ENCODE data around the gene NUP62.

The NUP62 gene

GRCh38 chr19:49936549-49936948 is 7.2 kb upstream of the NUP62 start:
- H3K27me3 ChIP-seq (ENCODE audit: control insufficient read depth, insufficient read depth, low read length), result no peaks in the 10 kb centered on the region; the same call in 1 of the 2 replicates
- no peaks in the 10 kb centered on the region for H3K36me3 ChIP-seq (ENCODE audit: control insufficient read depth, insufficient read depth, low read length)
- no peaks in the 10 kb centered on the region for H3K4me1 ChIP-seq (ENCODE audit: control insufficient read depth, insufficient read depth, low read length)
- H3K4me3 ChIP-seq (ENCODE audit: low read depth, low read length), result no peak overlapping the region
- H3K9me3 ChIP-seq (ENCODE audit: control insufficient read depth, insufficient read depth, low read depth, low read length), result no peaks in the 10 kb centered on the region
- H3K9ac ChIP-seq (ENCODE audit: low read length), result no peak overlapping the region
- H3K27ac ChIP-seq (ENCODE audit: low read depth, low read length), result no peak overlapping the region

GRCh38 chr19:49933643-49934042 is 4.3 kb upstream of the NUP62 start:
- no peaks in the 10 kb centered on the region for H3K36me3 ChIP-seq (ENCODE audit: control insufficient read depth, insufficient read depth, low read length)
- H3K9ac ChIP-seq (ENCODE audit: low read length), result no peak overlapping the region
- peaks cover 3% of the 10 kb centered on the region; the same call in 1 of the 2 replicates for H3K4me1 ChIP-seq (ENCODE audit: control insufficient read depth, insufficient read depth, low read length)
- no peak overlapping the region for H3K4me3 ChIP-seq (ENCODE audit: low read depth, low read length)
- no peak overlapping the region for H3K27ac ChIP-seq (ENCODE audit: low read depth, low read length)
- H3K27me3 ChIP-seq (ENCODE audit: control insufficient read depth, insufficient read depth, low read length), result no peaks in the 10 kb centered on the region; the same call in 1 of the 2 replicates
- H3K9me3 ChIP-seq (ENCODE audit: control insufficient read depth, insufficient read depth, low read depth, low read length), result no peaks in the 10 kb centered on the region

- H3K27ac ChIP-seq (ENCODE audit: low read depth, low read length), result no peak overlapping the region
- no peaks in the 10 kb centered on the region; the same call in 1 of the 2 replicates for H3K27me3 ChIP-seq (ENCODE audit: control insufficient read depth, insufficient read depth, low read length)
- H3K4me3 ChIP-seq (ENCODE audit: low read depth, low read length), result no peak overlapping the region
- peaks cover 9% of the 10 kb centered on the region for H3K4me1 ChIP-seq (ENCODE audit: control insufficient read depth, insufficient read depth, low read length)
- no peaks in the 10 kb centered on the region for H3K9me3 ChIP-seq (ENCODE audit: control insufficient read depth, insufficient read depth, low read depth, low read length)
- H3K36me3 ChIP-seq (ENCODE audit: control insufficient read depth, insufficient read depth, low read length), result peaks cover 2% of the 10 kb centered on the region
- no peak overlapping the region for H3K9ac ChIP-seq (ENCODE audit: low read length)
Measured at GRCh38 chr19:49932731-49933131, 3.4 kb upstream of the NUP62 start.

- H3K4me1 ChIP-seq (ENCODE audit: control insufficient read depth, insufficient read depth, low read length), result peaks cover 12% of the 10 kb centered on the region
- H3K36me3 ChIP-seq (ENCODE audit: control insufficient read depth, insufficient read depth, low read length), result peaks cover 9% of the 10 kb centered on the region
- H3K9me3 ChIP-seq (ENCODE audit: control insufficient read depth, insufficient read depth, low read depth, low read length), result no peaks in the 10 kb centered on the region
- H3K27ac ChIP-seq (ENCODE audit: low read depth, low read length), result no peak overlapping the region
- no peak overlapping the region for H3K9ac ChIP-seq (ENCODE audit: low read length)
- no peak overlapping the region for H3K4me3 ChIP-seq (ENCODE audit: low read depth, low read length)
- H3K27me3 ChIP-seq (ENCODE audit: control insufficient read depth, insufficient read depth, low read length), result no peaks in the 10 kb centered on the region; the same call in 1 of the 2 replicates
Measured at GRCh38 chr19:49932041-49932451, 2.7 kb upstream of the NUP62 start.

GRCh38 chr19:49931293-49932040 is 2.2 kb upstream of the NUP62 start:
- H3K27me3 ChIP-seq (ENCODE audit: control insufficient read depth, insufficient read depth, low read length), result no peaks in the 10 kb centered on the region; the same call in 1 of the 2 replicates
- no peaks in the 10 kb centered on the region for H3K9me3 ChIP-seq (ENCODE audit: control insufficient read depth, insufficient read depth, low read depth, low read length)
- peaks cover 12% of the 10 kb centered on the region for H3K4me1 ChIP-seq (ENCODE audit: control insufficient read depth, insufficient read depth, low read length)
- peaks cover 14% of the 10 kb centered on the region for H3K36me3 ChIP-seq (ENCODE audit: control insufficient read depth, insufficient read depth, low read length)
- no peak overlapping the region for H3K4me3 ChIP-seq (ENCODE audit: low read depth, low read length)
- no peak overlapping the region for H3K9ac ChIP-seq (ENCODE audit: low read length)
- H3K27ac ChIP-seq (ENCODE audit: low read depth, low read length), result no peak overlapping the region

GRCh38 chr19:49930483-49931011 is 1.2 kb upstream of the NUP62 start:
- no peak overlapping the region for H3K27ac ChIP-seq (ENCODE audit: low read depth, low read length)
- H3K36me3 ChIP-seq (ENCODE audit: control insufficient read depth, insufficient read depth, low read length), result peaks cover 21% of the 10 kb centered on the region
- peak overlapping the region; percentile 9 for H3K9ac ChIP-seq (ENCODE audit: low read length)
- H3K4me3 ChIP-seq (ENCODE audit: low read depth, low read length), result peak overlapping the region; percentile 63
- peaks cover 12% of the 10 kb centered on the region for H3K4me1 ChIP-seq (ENCODE audit: control insufficient read depth, insufficient read depth, low read length)
- H3K27me3 ChIP-seq (ENCODE audit: control insufficient read depth, insufficient read depth, low read length), result no peaks in the 10 kb centered on the region
- H3K9me3 ChIP-seq (ENCODE audit: control insufficient read depth, insufficient read depth, low read depth, low read length), result no peaks in the 10 kb centered on the region

GRCh38 chr19:49929611-49930482 is 543 bp upstream of the NUP62 start:
- H3K9me3 ChIP-seq (ENCODE audit: control insufficient read depth, insufficient read depth, low read depth, low read length), result no peaks in the 10 kb centered on the region
- no peaks in the 10 kb centered on the region for H3K27me3 ChIP-seq (ENCODE audit: control insufficient read depth, insufficient read depth, low read length)
- H3K4me1 ChIP-seq (ENCODE audit: control insufficient read depth, insufficient read depth, low read length), result peaks cover 12% of the 10 kb centered on the region
- H3K9ac ChIP-seq (ENCODE audit: low read length), result peak overlapping the region; percentile 99
- peaks cover 25% of the 10 kb centered on the region for H3K36me3 ChIP-seq (ENCODE audit: control insufficient read depth, insufficient read depth, low read length)
- peak overlapping the region; percentile 94 for H3K4me3 ChIP-seq (ENCODE audit: low read depth, low read length)
- peak overlapping the region; percentile 88 for H3K27ac ChIP-seq (ENCODE audit: low read depth, low read length)

GRCh38 chr19:49927526-49928264 is 1.6 kb downstream of the NUP62 start:
- peak overlapping the region; percentile 17 for H3K4me3 ChIP-seq (ENCODE audit: low read depth, low read length)

GRCh38 chr19:49926515-49926914 is 2.8 kb downstream of the NUP62 start:
- H3K36me3 ChIP-seq (ENCODE audit: control insufficient read depth, insufficient read depth, low read length), result peaks cover 57% of the 10 kb centered on the region
- H3K27ac ChIP-seq (ENCODE audit: low read depth, low read length), result no peak overlapping the region
- H3K4me3 ChIP-seq (ENCODE audit: low read depth, low read length), result no peak overlapping the region
- H3K9me3 ChIP-seq (ENCODE audit: control insufficient read depth, insufficient read depth, low read depth, low read length), result no peaks in the 10 kb centered on the region
- no peak overlapping the region for H3K9ac ChIP-seq (ENCODE audit: low read length)
- no peaks in the 10 kb centered on the region for H3K27me3 ChIP-seq (ENCODE audit: control insufficient read depth, insufficient read depth, low read length)
- peaks cover 12% of the 10 kb centered on the region for H3K4me1 ChIP-seq (ENCODE audit: control insufficient read depth, insufficient read depth, low read length)

More at GRCh38 chr19:49927526-49928264, 1.6 kb downstream of the NUP62 start:
- Histone ChIP-seq H3K4me1 (ENCODE audit: control insufficient read depth, insufficient read depth, low read length) (peaks cover 12% of the 10 kb centered on the region), H3K36me3 (ENCODE audit: control insufficient read depth, insufficient read depth, low read length) (peaks cover 47% of the 10 kb centered on the region), H3K27me3 (ENCODE audit: control insufficient read depth, insufficient read depth, low read length) (no peaks in the 10 kb centered on the region), H3K9me3 (ENCODE audit: control insufficient read depth, insufficient read depth, low read depth, low read length) (no peaks in the 10 kb centered on the region), H3K27ac (ENCODE audit: low read depth, low read length) (0 out of 2 replicates have a peak overlapping the region, but pooled peaks have one; percentile 36), H3K9ac (ENCODE audit: low read length) (peak overlapping the region; percentile 13)

- Histone ChIP-seq H3K4me3 (ENCODE audit: low read depth, low read length) (no peak overlapping the region), H3K27me3 (ENCODE audit: control insufficient read depth, insufficient read depth, low read length) (no peaks in the 10 kb centered on the region), H3K9me3 (ENCODE audit: control insufficient read depth, insufficient read depth, low read depth, low read length) (no peaks in the 10 kb centered on the region), H3K9ac (ENCODE audit: low read length) (no peak overlapping the region), H3K27ac (ENCODE audit: low read depth, low read length) (no peak overlapping the region), H3K4me1 (ENCODE audit: control insufficient read depth, insufficient read depth, low read length) (peaks cover 10% of the 10 kb centered on the region), H3K36me3 (ENCODE audit: control insufficient read depth, insufficient read depth, low read length) (peaks cover 67% of the 10 kb centered on the region)
Measured at GRCh38 chr19:49925486-49925885, 3.8 kb downstream of the NUP62 start.

Data from HUES6 (cell line).